HEK293T (cell line): Measurements from ENCODE around the gene BTN2A1.

Experiments
- CTCF ChIA-PET: fragments of 350-600 bp; formaldehyde crosslinking; extraction: SDS; loops from one replicate; lab custom pipeline; 2021; ENCODE audit warnings: antibody characterized with exemption, inconsistent platforms; lab: Yijun Ruan, JAX
- POLR2A ChIA-PET: fragments of 350-600 bp; formaldehyde crosslinking; extraction: SDS; loops from one replicate; lab custom pipeline; 2020; ENCODE audit warnings: antibody characterized with exemption, inconsistent platforms; lab: Yijun Ruan, JAX
- DNase-seq: peaks from one replicate; pipeline ENCODE4 v3.0.0; 2012; ENCODE audit warnings: mixed read lengths; ENCODE audit errors: extremely low spot score
- ARNT ChIP-seq: fragments of 450-650 bp; IDR thresholded peaks from 2 replicates; pipeline ENCODE4 v1.6.1; 2017; ENCODE audit warnings: mild to moderate bottlenecking
- BHLHE40 ChIP-seq: fragments of 450-650 bp; IDR thresholded peaks from 2 replicates; pipeline ENCODE4 v1.6.1; 2016; ENCODE audit warnings: mild to moderate bottlenecking, moderate library complexity, borderline replicate concordance
- CTBP1 ChIP-seq: fragments of 450-650 bp; IDR thresholded peaks from 2 replicates; pipeline ENCODE4 v1.6.1; 2016; ENCODE audit warnings: borderline replicate concordance
- FOXA1 ChIP-seq: fragments of 450-650 bp; IDR thresholded peaks from 2 replicates; pipeline ENCODE4 v1.6.1; 2016; ENCODE audit warnings: mild to moderate bottlenecking
- FOXM1 ChIP-seq: fragments of 450-650 bp; IDR thresholded peaks from 2 replicates; pipeline ENCODE4 v1.6.1; 2017; ENCODE audit warnings: mild to moderate bottlenecking, borderline replicate concordance
- HDGF ChIP-seq: fragments of 450-650 bp; IDR thresholded peaks from 2 replicates; pipeline ENCODE4 v1.6.1; 2017; ENCODE audit warnings: antibody characterized with exemption, borderline replicate concordance
- L3MBTL2 ChIP-seq: fragments of 450-650 bp; conservative IDR thresholded peaks from 2 replicates; pipeline ENCODE4 v1.6.1; 2016; ENCODE audit warnings: mild to moderate bottlenecking
- LEF1 ChIP-seq: fragments of 450-650 bp; IDR thresholded peaks from 2 replicates; pipeline ENCODE4 v1.6.1; 2017; ENCODE audit warnings: mild to moderate bottlenecking, borderline replicate concordance
- NFRKB ChIP-seq: fragments of 450-650 bp; IDR thresholded peaks from 2 replicates; pipeline ENCODE4 v1.6.1; 2016; ENCODE audit warnings: mild to moderate bottlenecking, moderate library complexity
- SUZ12 ChIP-seq: fragments of 450-650 bp; IDR thresholded peaks from 2 replicates; pipeline ENCODE4 v1.6.1; 2016; ENCODE audit warnings: mild to moderate bottlenecking
- TARDBP ChIP-seq: fragments of 450-650 bp; IDR thresholded peaks from 2 replicates; pipeline ENCODE4 v1.6.1; 2016
- ZNF384 ChIP-seq: fragments of 450-650 bp; IDR thresholded peaks from 2 replicates; pipeline ENCODE4 v1.6.1; 2016
- TF ChIP-seq, protein P1 (sequence below): fragments of 450-650 bp; IDR thresholded peaks from 2 replicates; pipeline ENCODE4 v1.6.1; 2016

The BTN2A1 gene

DNA sequence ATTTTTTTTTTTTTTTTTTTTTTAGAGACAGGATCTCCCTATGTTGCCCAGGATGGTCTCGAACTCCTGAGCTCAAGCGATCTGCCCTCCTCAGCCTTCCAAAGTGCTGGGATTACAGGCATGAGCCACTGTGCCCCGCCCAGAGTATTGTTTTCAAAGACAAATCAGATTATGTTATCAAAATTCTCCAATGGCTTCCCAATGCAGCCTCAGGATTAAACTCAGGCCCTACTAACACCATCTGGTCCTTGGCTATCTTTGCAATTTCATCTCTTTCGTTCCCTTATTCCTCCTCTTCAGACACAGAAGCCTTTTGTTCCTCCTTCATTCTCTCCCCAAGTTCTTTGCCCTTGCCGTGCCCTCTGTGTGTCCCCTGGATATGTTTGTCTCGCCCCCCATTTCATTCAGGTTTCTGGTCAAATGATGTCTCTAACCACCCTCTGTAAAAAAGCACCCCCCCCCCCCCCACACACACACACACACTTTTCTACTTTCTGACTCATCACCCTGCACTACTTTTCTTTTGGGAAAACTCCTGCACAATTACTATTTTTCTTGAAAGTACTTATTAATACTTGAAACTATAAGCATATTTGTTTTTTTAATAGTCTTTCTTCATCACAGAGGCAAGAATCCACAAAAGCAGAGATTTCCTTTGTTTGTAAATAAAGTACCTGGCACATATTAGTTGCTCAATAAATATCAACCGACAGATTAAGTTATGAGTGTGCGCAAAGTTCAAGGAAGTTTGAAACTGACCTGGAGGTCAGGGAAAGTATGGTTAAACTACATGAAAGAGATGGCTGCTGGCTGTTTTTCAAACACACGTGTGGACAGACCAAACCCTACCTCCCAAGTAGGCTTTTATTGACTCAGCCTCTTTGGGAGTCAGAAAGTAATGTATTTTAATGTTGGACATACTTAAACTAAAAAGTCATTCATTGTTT is 59.0 kb downstream of the BTN2A1 start:
- TF ChIP-seq ZNF384, result no peak
- TF ChIP-seq CTBP1, result no peak
- TF ChIP-seq ARNT, result no peak
- TF ChIP-seq FOXA1, result no peak
- no peak for TF ChIP-seq BHLHE40
- TF ChIP-seq L3MBTL2, result no peak
- no peak for TF ChIP-seq FOXM1
- TF ChIP-seq, protein P1, sequence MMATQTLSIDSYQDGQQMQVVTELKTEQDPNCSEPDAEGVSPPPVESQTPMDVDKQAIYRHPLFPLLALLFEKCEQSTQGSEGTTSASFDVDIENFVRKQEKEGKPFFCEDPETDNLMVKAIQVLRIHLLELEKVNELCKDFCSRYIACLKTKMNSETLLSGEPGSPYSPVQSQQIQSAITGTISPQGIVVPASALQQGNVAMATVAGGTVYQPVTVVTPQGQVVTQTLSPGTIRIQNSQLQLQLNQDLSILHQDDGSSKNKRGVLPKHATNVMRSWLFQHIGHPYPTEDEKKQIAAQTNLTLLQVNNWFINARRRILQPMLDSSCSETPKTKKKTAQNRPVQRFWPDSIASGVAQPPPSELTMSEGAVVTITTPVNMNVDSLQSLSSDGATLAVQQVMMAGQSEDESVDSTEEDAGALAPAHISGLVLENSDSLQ, result no peak
- no peak for TF ChIP-seq SUZ12
- no peak for TF ChIP-seq TARDBP
- TF ChIP-seq NFRKB, result no peak
- no peak for TF ChIP-seq LEF1
- no peak for TF ChIP-seq HDGF
- ChIA-PET CTCF (no interaction called here), POLR2A (no interaction called here)
- no peak for DNase-seq
